ENCODE measurements around the gene MAPKAP1.

Gene MAPKAP1

GRCh38 chr9:125527471-125528002, 179.5 kb downstream of the MAPKAP1 start:
- no peak overlapping the region for H3K4me3 ChIP-seq (ENCODE audit: low read depth, low read length)
- H3K4me1 ChIP-seq (ENCODE audit: control insufficient read depth, insufficient read depth, low read length, unreplicated experiment): peaks cover 25% of the 10 kb centered on the region
- H3K27me3 ChIP-seq (ENCODE audit: insufficient read depth, low read length): no peaks in the 10 kb centered on the region
- H2AFZ ChIP-seq (ENCODE audit: low read length, unreplicated experiment): no peak overlapping the region
- H3K36me3 ChIP-seq (ENCODE audit: insufficient read depth, low read length): no peaks in the 10 kb centered on the region
- H3K27ac ChIP-seq (ENCODE audit: low read depth, low read length): no peak overlapping the region
- H3K79me2 ChIP-seq (ENCODE audit: control insufficient read depth, insufficient read depth, low read length, unreplicated experiment): no peaks in the 10 kb centered on the region

GRCh38 chr9:125525921-125526631, 180.9 kb downstream of the MAPKAP1 start:
- Histone ChIP-seq H3K36me3 (ENCODE audit: insufficient read depth, low read length) (no peaks in the 10 kb centered on the region), H3K79me2 (ENCODE audit: control insufficient read depth, insufficient read depth, low read length, unreplicated experiment) (no peaks in the 10 kb centered on the region), H2AFZ (ENCODE audit: low read length, unreplicated experiment) (no peak overlapping the region), H3K27me3 (ENCODE audit: insufficient read depth, low read length) (no peaks in the 10 kb centered on the region), H3K4me1 (ENCODE audit: control insufficient read depth, insufficient read depth, low read length, unreplicated experiment) (peaks cover 40% of the 10 kb centered on the region), H3K27ac (ENCODE audit: low read depth, low read length) (peak overlapping the region; percentile 52; the same call in 1 of the 2 replicates), H3K4me3 (ENCODE audit: low read depth, low read length) (no peak overlapping the region)

- Histone ChIP-seq H3K27me3 (ENCODE audit: insufficient read depth, low read length) (no peaks in the 10 kb centered on the region), H3K4me1 (ENCODE audit: control insufficient read depth, insufficient read depth, low read length, unreplicated experiment) (peaks cover 43% of the 10 kb centered on the region), H3K4me3 (ENCODE audit: low read depth, low read length) (no peak overlapping the region), H3K36me3 (ENCODE audit: insufficient read depth, low read length) (peaks cover 8% of the 10 kb centered on the region; the same call in 1 of the 2 replicates), H3K79me2 (ENCODE audit: control insufficient read depth, insufficient read depth, low read length, unreplicated experiment) (peaks cover 10% of the 10 kb centered on the region), H3K27ac (ENCODE audit: low read depth, low read length) (no peak overlapping the region), H2AFZ (ENCODE audit: low read length, unreplicated experiment) (no peak overlapping the region)
Observed at GRCh38 chr9:125524583-125525355, 182.2 kb downstream of the MAPKAP1 start.

- Histone ChIP-seq H3K36me3 (ENCODE audit: insufficient read depth, low read length) (peaks cover 8% of the 10 kb centered on the region; the same call in 1 of the 2 replicates), H3K27ac (ENCODE audit: low read depth, low read length) (no peak overlapping the region)
Observed at GRCh38 chr9:125523681-125524080, 183.3 kb downstream of the MAPKAP1 start.

GRCh38 chr9:125522328-125522725, 184.7 kb downstream of the MAPKAP1 start:
- Histone ChIP-seq H3K4me1 (ENCODE audit: control insufficient read depth, insufficient read depth, low read length, unreplicated experiment) (peaks cover 43% of the 10 kb centered on the region), H2AFZ (ENCODE audit: low read length, unreplicated experiment) (no peak overlapping the region), H3K79me2 (ENCODE audit: control insufficient read depth, insufficient read depth, low read length, unreplicated experiment) (peaks cover 10% of the 10 kb centered on the region), H3K27me3 (ENCODE audit: insufficient read depth, low read length) (no peaks in the 10 kb centered on the region), H3K4me3 (ENCODE audit: low read depth, low read length) (peak overlapping the region; percentile 40; the same call in 1 of the 2 replicates), H3K36me3 (ENCODE audit: insufficient read depth, low read length) (peaks cover 8% of the 10 kb centered on the region; the same call in 1 of the 2 replicates), H3K27ac (ENCODE audit: low read depth, low read length) (peak overlapping the region; percentile 93)

More at GRCh38 chr9:125523681-125524080, 183.3 kb downstream of the MAPKAP1 start:
- Histone ChIP-seq H2AFZ (ENCODE audit: low read length, unreplicated experiment) (no peak overlapping the region), H3K27me3 (ENCODE audit: insufficient read depth, low read length) (no peaks in the 10 kb centered on the region), H3K4me3 (ENCODE audit: low read depth, low read length) (no peak overlapping the region), H3K79me2 (ENCODE audit: control insufficient read depth, insufficient read depth, low read length, unreplicated experiment) (peaks cover 10% of the 10 kb centered on the region), H3K4me1 (ENCODE audit: control insufficient read depth, insufficient read depth, low read length, unreplicated experiment) (peaks cover 43% of the 10 kb centered on the region)

GRCh38 chr9:125521462-125522327, 185.3 kb downstream of the MAPKAP1 start:
- H3K4me3 ChIP-seq (ENCODE audit: low read depth, low read length): peak overlapping the region; percentile 40
- H3K79me2 ChIP-seq (ENCODE audit: control insufficient read depth, insufficient read depth, low read length, unreplicated experiment): peaks cover 10% of the 10 kb centered on the region
- H2AFZ ChIP-seq (ENCODE audit: low read length, unreplicated experiment): no peak overlapping the region
- peaks cover 43% of the 10 kb centered on the region for H3K4me1 ChIP-seq (ENCODE audit: control insufficient read depth, insufficient read depth, low read length, unreplicated experiment)
- H3K36me3 ChIP-seq (ENCODE audit: insufficient read depth, low read length): peaks cover 8% of the 10 kb centered on the region; the same call in 1 of the 2 replicates
- peak overlapping the region; percentile 93 for H3K27ac ChIP-seq (ENCODE audit: low read depth, low read length)
- no peaks in the 10 kb centered on the region for H3K27me3 ChIP-seq (ENCODE audit: insufficient read depth, low read length)

GRCh38 chr9:125519734-125520133, 187.3 kb downstream of the MAPKAP1 start:
- Histone ChIP-seq H3K36me3 (ENCODE audit: insufficient read depth, low read length) (peaks cover 8% of the 10 kb centered on the region; the same call in 1 of the 2 replicates), H2AFZ (ENCODE audit: low read length, unreplicated experiment) (no peak overlapping the region), H3K4me1 (ENCODE audit: control insufficient read depth, insufficient read depth, low read length, unreplicated experiment) (peaks cover 32% of the 10 kb centered on the region), H3K27me3 (ENCODE audit: insufficient read depth, low read length) (no peaks in the 10 kb centered on the region), H3K27ac (ENCODE audit: low read depth, low read length) (no peak overlapping the region), H3K4me3 (ENCODE audit: low read depth, low read length) (no peak overlapping the region), H3K79me2 (ENCODE audit: control insufficient read depth, insufficient read depth, low read length, unreplicated experiment) (peaks cover 10% of the 10 kb centered on the region)

GRCh38 chr9:125517577-125517976, 189.4 kb downstream of the MAPKAP1 start:
- Histone ChIP-seq H2AFZ (ENCODE audit: low read length, unreplicated experiment) (no peak overlapping the region), H3K79me2 (ENCODE audit: control insufficient read depth, insufficient read depth, low read length, unreplicated experiment) (peaks cover 16% of the 10 kb centered on the region), H3K27me3 (ENCODE audit: insufficient read depth, low read length) (no peaks in the 10 kb centered on the region), H3K4me3 (ENCODE audit: low read depth, low read length) (no peak overlapping the region), H3K4me1 (ENCODE audit: control insufficient read depth, insufficient read depth, low read length, unreplicated experiment) (peaks cover 35% of the 10 kb centered on the region), H3K36me3 (ENCODE audit: insufficient read depth, low read length) (peaks cover 8% of the 10 kb centered on the region; the same call in 1 of the 2 replicates), H3K27ac (ENCODE audit: low read depth, low read length) (no peak overlapping the region)

- Histone ChIP-seq H3K36me3 (ENCODE audit: insufficient read depth, low read length) (peaks cover 8% of the 10 kb centered on the region; the same call in 1 of the 2 replicates), H3K4me3 (ENCODE audit: low read depth, low read length) (no peak overlapping the region), H3K79me2 (ENCODE audit: control insufficient read depth, insufficient read depth, low read length, unreplicated experiment) (peaks cover 24% of the 10 kb centered on the region), H3K27me3 (ENCODE audit: insufficient read depth, low read length) (no peaks in the 10 kb centered on the region), H3K27ac (ENCODE audit: low read depth, low read length) (no peak overlapping the region), H2AFZ (ENCODE audit: low read length, unreplicated experiment) (no peak overlapping the region), H3K4me1 (ENCODE audit: control insufficient read depth, insufficient read depth, low read length, unreplicated experiment) (peaks cover 22% of the 10 kb centered on the region)
Observed at GRCh38 chr9:125515983-125516940, 190.7 kb downstream of the MAPKAP1 start.

Data from ACC112 (cell line).